ENCODE results near the gene HBG1.
"Not testable (repeated sequence)": the region's sequence is repeated elsewhere in the genome, so short reads cannot be mapped to it uniquely, and the experiment has no call there.

The HBG1 gene

DNA sequence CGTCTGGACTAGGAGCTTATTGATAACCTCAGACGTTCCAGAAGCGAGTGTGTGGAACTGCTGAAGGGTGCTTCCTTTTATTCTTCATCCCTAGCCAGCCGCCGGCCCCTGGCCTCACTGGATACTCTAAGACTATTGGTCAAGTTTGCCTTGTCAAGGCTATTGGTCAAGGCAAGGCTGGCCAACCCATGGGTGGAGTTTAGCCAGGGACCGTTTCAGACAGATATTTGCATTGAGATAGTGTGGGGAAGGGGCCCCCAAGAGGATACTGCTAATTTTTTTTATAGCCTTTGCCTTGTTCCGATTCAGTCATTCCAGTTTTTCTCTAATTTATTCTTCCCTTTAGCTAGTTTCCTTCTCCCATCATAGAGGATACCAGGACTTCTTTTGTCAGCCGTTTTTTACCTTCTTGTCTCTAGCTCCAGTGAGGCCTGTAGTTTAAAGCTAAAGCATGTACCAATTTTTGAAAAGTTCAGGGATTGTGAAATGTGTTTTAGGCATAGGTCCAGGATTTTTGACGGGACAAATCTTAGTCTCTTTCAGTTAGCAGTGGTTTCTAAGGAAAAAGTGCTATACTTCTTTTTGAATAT is at the start of gene HBG1:
Gene HBG1, minus strand, starts transcription at position 51 of the 590 bp plus-strand sequence. CDS start 53 bp downstream, outside the sequence.
- not testable (repeated sequence) for H3K9me3 Mint-ChIP-seq; ATAC-seq (replicated peaks; ENCODE audit: extremely low read depth, poor library complexity, severe bottlenecking); H3K4me3 Mint-ChIP-seq; H3K27ac Mint-ChIP-seq (ENCODE audit: low read depth); H3K36me3 Mint-ChIP-seq (ENCODE audit: insufficient read depth); H3K4me1 Mint-ChIP-seq; DNase-seq (ENCODE audit: low spot score in 2 of 2); H3K27me3 Mint-ChIP-seq

DNA sequence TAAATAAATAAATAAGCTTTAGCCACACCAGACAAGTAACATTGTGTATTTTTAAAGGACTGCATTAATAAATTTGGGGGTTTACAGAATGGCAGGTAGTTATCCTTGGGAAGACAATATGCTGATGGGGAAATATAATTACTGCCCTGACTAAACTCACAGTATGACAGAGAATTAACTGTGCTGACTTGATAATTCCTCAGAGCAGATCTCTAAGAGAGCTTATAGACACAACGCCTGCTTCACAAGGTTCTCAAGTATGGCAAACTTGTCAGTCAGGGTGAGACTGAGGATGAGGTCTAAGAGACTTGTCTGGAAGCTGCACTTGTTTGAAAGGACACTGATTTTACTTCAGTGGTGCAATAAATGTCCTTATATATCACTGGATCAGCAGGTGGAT is 48.8 kb upstream of the HBG1 start:
- H3K4me3 Mint-ChIP-seq: no peak overlapping the region
- H3K4me1 Mint-ChIP-seq: no peaks in the 10 kb centered on the region
- H3K9me3 Mint-ChIP-seq: no peaks in the 10 kb centered on the region
- peaks cover 20% of the 10 kb centered on the region for H3K27me3 Mint-ChIP-seq
- DNase-seq (ENCODE audit: low spot score in 2 of 2) (no peak), ATAC-seq (replicated peaks; ENCODE audit: extremely low read depth, poor library complexity, severe bottlenecking) (no peak)
- no peak overlapping the region for H3K27ac Mint-ChIP-seq (ENCODE audit: low read depth)
- H3K36me3 Mint-ChIP-seq (ENCODE audit: insufficient read depth): no peaks in the 10 kb centered on the region

- H3K4me3 Mint-ChIP-seq: no peak overlapping the region
- ATAC-seq (replicated peaks; ENCODE audit: extremely low read depth, poor library complexity, severe bottlenecking): no peak
- H3K27me3 Mint-ChIP-seq: peaks cover 20% of the 10 kb centered on the region
- H3K9me3 Mint-ChIP-seq: no peaks in the 10 kb centered on the region
- no peaks in the 10 kb centered on the region for H3K4me1 Mint-ChIP-seq
- no peak overlapping the region for H3K27ac Mint-ChIP-seq (ENCODE audit: low read depth)
- no peak for DNase-seq (ENCODE audit: low spot score in 2 of 2)
- H3K36me3 Mint-ChIP-seq (ENCODE audit: insufficient read depth): no peaks in the 10 kb centered on the region
These were observed 48.2 kb upstream of the HBG1 start for GRCh38 chr11:5297721-5298323.

DNA sequence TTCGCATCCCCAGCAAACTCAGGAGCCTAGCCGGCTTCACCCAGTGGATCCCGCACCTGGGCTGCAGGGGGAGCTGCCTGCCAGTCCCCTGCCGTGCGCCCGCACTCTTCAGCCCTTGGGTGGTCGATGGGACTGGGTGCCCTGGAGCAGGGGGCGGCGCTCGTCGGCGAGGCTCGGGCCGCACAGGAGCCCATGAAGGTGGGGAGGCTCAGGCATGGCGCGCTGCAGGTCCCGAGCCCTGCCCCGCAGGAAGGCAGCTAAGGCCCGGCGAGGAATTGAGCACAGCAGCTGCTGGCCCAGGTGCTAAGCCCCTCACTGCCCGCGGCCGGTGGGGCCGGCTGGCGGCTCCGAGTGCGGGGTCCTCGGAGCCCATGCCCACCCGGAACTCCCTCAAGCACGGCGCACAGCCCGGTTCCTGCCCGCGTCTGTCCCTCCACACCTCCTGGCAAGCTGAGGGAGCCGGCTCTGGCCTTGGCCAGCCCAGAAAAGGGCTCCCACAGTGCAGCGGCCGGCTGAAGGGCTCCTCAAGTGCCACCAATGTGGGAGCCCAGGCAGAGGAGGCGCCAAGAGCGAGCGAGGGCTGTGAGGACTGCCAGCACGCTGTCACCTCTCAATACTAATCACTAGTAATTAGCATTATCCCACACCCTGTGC is 44.8 kb upstream of the HBG1 start:
- H3K4me3 Mint-ChIP-seq; H3K27ac Mint-ChIP-seq (ENCODE audit: low read depth); H3K9me3 Mint-ChIP-seq; H3K36me3 Mint-ChIP-seq (ENCODE audit: insufficient read depth); DNase-seq (ENCODE audit: low spot score in 2 of 2); H3K4me1 Mint-ChIP-seq; ATAC-seq (replicated peaks; ENCODE audit: extremely low read depth, poor library complexity, severe bottlenecking): not testable (repeated sequence)
- H3K27me3 Mint-ChIP-seq: peaks cover 13% of the 10 kb centered on the region

- Mint-ChIP-seq H3K36me3 (ENCODE audit: insufficient read depth) (no peaks in the 10 kb centered on the region), H3K27me3 (peaks cover 9% of the 10 kb centered on the region), H3K9me3 (no peaks in the 10 kb centered on the region)
These were observed 43.4 kb upstream of the HBG1 start for GRCh38 chr11:5293028-5293427.

DNA sequence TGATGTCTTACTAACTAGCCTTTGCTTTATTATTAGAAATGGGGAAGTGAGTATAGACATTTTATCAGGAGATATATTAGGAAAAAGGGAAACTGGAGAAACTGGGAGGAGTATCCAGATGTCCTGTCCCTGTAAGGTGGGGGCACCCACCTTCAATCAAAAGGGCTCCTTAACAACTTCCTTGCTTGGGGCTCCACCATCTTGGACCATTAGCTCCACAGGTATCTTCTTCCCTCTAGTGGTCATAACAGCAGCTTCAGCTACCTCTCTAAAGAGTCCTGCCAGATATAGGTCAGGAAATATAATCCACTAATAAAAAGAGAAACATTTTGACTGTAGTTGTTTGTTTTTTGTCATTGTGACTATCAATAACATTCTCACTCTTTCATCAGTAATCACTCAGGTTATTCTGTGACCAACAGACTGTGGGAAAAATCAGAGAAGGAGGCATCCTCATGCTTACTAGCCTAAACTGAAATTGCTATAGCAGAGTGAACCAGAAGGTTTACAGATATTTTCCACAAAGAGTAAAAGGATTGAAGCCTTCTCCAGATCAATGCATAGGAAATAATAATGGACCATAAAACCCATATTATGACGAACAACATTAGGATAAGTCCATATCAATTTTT is 41.7 kb upstream of the HBG1 start:
- no peaks in the 10 kb centered on the region for H3K36me3 Mint-ChIP-seq (ENCODE audit: insufficient read depth)
- no peak overlapping the region for H3K4me3 Mint-ChIP-seq
- no peak overlapping the region for H3K27ac Mint-ChIP-seq (ENCODE audit: low read depth)
- no peak for ATAC-seq (replicated peaks; ENCODE audit: extremely low read depth, poor library complexity, severe bottlenecking)
- DNase-seq (ENCODE audit: low spot score in 2 of 2): no peak
- no peaks in the 10 kb centered on the region for H3K9me3 Mint-ChIP-seq
- no peaks in the 10 kb centered on the region for H3K4me1 Mint-ChIP-seq
- no peaks in the 10 kb centered on the region for H3K27me3 Mint-ChIP-seq

More at GRCh38 chr11:5293028-5293427, 43.4 kb upstream of the HBG1 start:
- DNase-seq (ENCODE audit: low spot score in 2 of 2) (no peak), ATAC-seq (replicated peaks; ENCODE audit: extremely low read depth, poor library complexity, severe bottlenecking) (no peak)
- H3K4me3 Mint-ChIP-seq: no peak overlapping the region
- no peaks in the 10 kb centered on the region for H3K4me1 Mint-ChIP-seq
- H3K27ac Mint-ChIP-seq (ENCODE audit: low read depth): no peak overlapping the region

DNA sequence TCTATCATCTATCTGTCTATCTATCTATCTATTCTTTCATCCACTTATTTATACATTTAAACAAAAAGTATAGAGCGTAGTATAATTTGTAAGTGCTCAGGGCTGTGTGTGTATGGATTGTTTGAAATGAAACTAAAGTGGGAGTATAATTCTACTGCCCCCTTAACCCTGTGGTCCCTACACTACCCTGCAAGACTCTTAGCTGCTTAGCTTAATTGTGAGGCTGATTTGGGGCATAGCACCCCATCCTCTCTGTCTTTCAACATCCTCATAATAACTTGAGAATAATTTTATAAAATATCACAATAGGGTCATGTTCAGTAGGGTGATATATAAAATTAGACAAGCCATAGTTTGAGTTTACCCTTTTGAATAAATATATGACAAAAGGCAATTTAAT is 40.4 kb upstream of the HBG1 start:
- Mint-ChIP-seq H3K9me3 (no peaks in the 10 kb centered on the region), H3K27me3 (no peaks in the 10 kb centered on the region), H3K4me1 (no peaks in the 10 kb centered on the region), H3K27ac (ENCODE audit: low read depth) (no peak overlapping the region), H3K4me3 (no peak overlapping the region), H3K36me3 (ENCODE audit: insufficient read depth) (no peaks in the 10 kb centered on the region)
- ATAC-seq (replicated peaks; ENCODE audit: extremely low read depth, poor library complexity, severe bottlenecking) (no peak), DNase-seq (ENCODE audit: low spot score in 2 of 2) (no peak)

GRCh38 chr11:5289696-5290095 is 40.0 kb upstream of the HBG1 start:
- Mint-ChIP-seq H3K36me3 (ENCODE audit: insufficient read depth) (no peaks in the 10 kb centered on the region), H3K4me3 (no peak overlapping the region), H3K27ac (ENCODE audit: low read depth) (no peak overlapping the region), H3K9me3 (no peaks in the 10 kb centered on the region), H3K27me3 (no peaks in the 10 kb centered on the region), H3K4me1 (no peaks in the 10 kb centered on the region)
- no peak for ATAC-seq (replicated peaks; ENCODE audit: extremely low read depth, poor library complexity, severe bottlenecking)
- no peak for DNase-seq (ENCODE audit: low spot score in 2 of 2)

DNA sequence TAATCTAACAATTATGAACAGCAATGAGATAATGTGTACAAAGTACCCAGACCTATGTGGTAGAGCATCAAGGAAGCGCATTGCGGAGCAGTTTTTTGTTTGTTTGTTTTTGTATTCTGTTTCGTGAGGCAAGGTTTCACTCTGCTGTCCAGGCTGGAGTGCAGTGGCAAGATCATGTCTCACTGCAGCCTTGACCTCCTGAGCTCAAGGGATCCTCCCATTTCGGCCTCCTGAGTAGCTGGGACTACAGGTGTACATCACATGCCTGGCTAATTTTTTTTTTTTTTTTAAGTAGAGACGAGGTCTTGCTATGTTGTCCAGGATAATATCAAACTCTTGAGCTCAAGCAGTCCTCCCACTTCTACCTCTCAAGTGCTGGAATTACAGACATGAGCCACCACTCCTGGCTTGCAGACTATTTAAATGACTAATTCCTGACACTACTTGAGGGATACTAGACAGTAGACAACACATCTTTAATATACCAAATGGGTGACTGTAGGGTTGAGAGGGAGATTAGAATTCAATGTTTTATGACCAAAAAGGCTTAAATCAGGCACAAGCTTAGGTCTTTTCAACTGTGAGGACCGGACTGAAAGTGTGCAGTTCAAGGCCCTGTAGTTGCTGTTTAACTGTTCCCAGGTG is 39.4 kb upstream of the HBG1 start:
- Mint-ChIP-seq H3K4me3 (no peak overlapping the region), H3K9me3 (no peaks in the 10 kb centered on the region)

DNA sequence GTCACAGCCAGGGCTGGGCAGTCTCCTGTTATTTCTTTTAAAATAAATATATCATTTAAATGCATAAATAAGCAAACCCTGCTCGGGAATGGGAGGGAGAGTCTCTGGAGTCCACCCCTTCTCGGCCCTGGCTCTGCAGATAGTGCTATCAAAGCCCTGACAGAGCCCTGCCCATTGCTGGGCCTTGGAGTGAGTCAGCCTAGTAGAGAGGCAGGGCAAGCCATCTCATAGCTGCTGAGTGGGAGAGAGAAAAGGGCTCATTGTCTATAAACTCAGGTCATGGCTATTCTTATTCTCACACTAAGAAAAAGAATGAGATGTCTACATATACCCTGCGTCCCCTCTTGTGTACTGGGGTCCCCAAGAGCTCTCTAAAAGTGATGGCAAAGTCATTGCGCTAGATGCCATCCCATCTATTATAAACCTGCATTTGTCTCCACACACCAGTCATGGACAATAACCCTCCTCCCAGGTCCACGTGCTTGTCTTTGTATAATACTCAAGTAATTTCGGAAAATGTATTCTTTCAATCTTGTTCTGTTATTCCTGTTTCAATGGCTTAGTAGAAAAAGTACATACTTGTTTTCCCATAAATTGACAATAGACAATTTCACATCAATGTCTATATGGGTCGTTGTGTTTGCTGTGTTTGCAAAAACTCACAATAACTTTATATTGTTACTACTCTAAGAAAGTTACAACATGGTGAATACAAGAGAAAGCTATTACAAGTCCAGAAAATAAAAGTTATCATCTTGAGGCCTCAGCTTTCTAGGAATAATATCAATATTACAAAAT is 38.6 kb upstream of the HBG1 start:
- DNase-seq (ENCODE audit: low spot score in 2 of 2): no peak
- Mint-ChIP-seq H3K4me1 (no peaks in the 10 kb centered on the region), H3K4me3 (no peak overlapping the region), H3K9me3 (no peaks in the 10 kb centered on the region), H3K36me3 (ENCODE audit: insufficient read depth) (no peaks in the 10 kb centered on the region), H3K27ac (ENCODE audit: low read depth) (no peak overlapping the region), H3K27me3 (no peaks in the 10 kb centered on the region)
- ATAC-seq (replicated peaks; ENCODE audit: extremely low read depth, poor library complexity, severe bottlenecking): no peak

More for the DNA sequence above, 39.4 kb upstream of the HBG1 start:
- H3K27me3 Mint-ChIP-seq: no peaks in the 10 kb centered on the region
- no peaks in the 10 kb centered on the region for H3K36me3 Mint-ChIP-seq (ENCODE audit: insufficient read depth)
- ATAC-seq (replicated peaks; ENCODE audit: extremely low read depth, poor library complexity, severe bottlenecking) (no peak), DNase-seq (ENCODE audit: low spot score in 2 of 2) (no peak)
- H3K27ac Mint-ChIP-seq (ENCODE audit: low read depth): no peak overlapping the region
- H3K4me1 Mint-ChIP-seq: no peaks in the 10 kb centered on the region

GRCh38 chr11:5286901-5287300 is 37.2 kb upstream of the HBG1 start:
- Mint-ChIP-seq H3K36me3 (ENCODE audit: insufficient read depth) (no peaks in the 10 kb centered on the region), H3K4me1 (no peaks in the 10 kb centered on the region)
- DNase-seq (ENCODE audit: low spot score in 2 of 2): no peak

DNA sequence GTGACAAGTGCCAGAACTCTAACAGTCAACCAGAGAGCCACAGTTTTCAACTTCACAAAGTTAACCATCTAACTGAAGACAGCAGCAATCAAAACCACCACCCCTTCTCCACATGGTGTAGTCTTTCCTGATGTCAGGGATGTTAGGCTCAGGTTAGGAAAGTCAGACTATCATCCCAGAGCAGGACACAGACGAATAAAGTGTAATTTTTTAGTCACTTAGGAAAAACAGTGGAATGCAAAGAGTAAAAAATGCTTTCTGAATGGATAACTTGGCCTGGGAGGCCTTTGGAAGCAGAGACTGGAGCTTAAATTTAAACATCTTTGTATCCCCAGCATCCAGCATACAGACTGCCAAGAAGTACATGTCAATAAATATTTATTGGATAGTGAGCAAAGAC is 36.7 kb upstream of the HBG1 start:
- ATAC-seq (replicated peaks; ENCODE audit: extremely low read depth, poor library complexity, severe bottlenecking) (no peak), DNase-seq (ENCODE audit: low spot score in 2 of 2) (no peak)
- no peak overlapping the region for H3K27ac Mint-ChIP-seq (ENCODE audit: low read depth)
- H3K4me3 Mint-ChIP-seq: no peak overlapping the region
- no peaks in the 10 kb centered on the region for H3K36me3 Mint-ChIP-seq (ENCODE audit: insufficient read depth)
- H3K9me3 Mint-ChIP-seq: no peaks in the 10 kb centered on the region
- no peaks in the 10 kb centered on the region for H3K27me3 Mint-ChIP-seq
- no peaks in the 10 kb centered on the region for H3K4me1 Mint-ChIP-seq

More at GRCh38 chr11:5286901-5287300, 37.2 kb upstream of the HBG1 start:
- Mint-ChIP-seq H3K27me3 (no peaks in the 10 kb centered on the region), H3K27ac (ENCODE audit: low read depth) (no peak overlapping the region), H3K9me3 (no peaks in the 10 kb centered on the region), H3K4me3 (no peak overlapping the region)
- no peak for ATAC-seq (replicated peaks; ENCODE audit: extremely low read depth, poor library complexity, severe bottlenecking)
